Heart right ventricle (tissue), 16 donors: ENCODE results near the gene PARP2. TPM values are rescaled to one million over a fixed set of nuclear protein-coding genes. Genes with fewer than 3 reads are reported as not detected.

Experiments
- ATAC-seq, 8 donors: fragments of 200-7000 bp; cut with Tn5 transposase; one replicate each; pipeline ENCODE4 v1.9.1; 2020; ENCODE audit warnings: mild to moderate bottlenecking in 8 of 8, moderate library complexity in 8 of 8, moderate number of reproducible peaks in 1 of 8
- DNase-seq, 2 donors: peaks; one replicate each; pipeline ENCODE4 v3.0.0-alpha.2; 2020
- H3K27ac ChIP-seq, 10 donors: fragments of 200-600 bp; sonication (generic) in 2 of 10; one replicate each; pipeline versions ENCODE4 v1.5.0 to v1.8.0; 2020 to 2022; ENCODE audit warnings: mild to moderate bottlenecking in 3 of 10
- H3K27me3 ChIP-seq, 7 donors: fragments of 200-600 bp; one replicate each; pipeline ENCODE4 v1.8.0; 2021 to 2022; ENCODE audit warnings: mild to moderate bottlenecking in 2 of 7
- H3K36me3 ChIP-seq, 9 donors: fragments of 200-600 bp; sonication (generic) in 1 of 9; one replicate each; pipeline versions ENCODE4 v1.5.0 to v1.8.0; 2020 to 2022; ENCODE audit warnings: mild to moderate bottlenecking in 2 of 9
- H3K4me1 ChIP-seq, 9 donors: fragments of 200-600 bp; sonication (generic) in 1 of 9; one replicate each; pipeline versions ENCODE4 v1.5.0 to v1.8.0; 2020 to 2022; ENCODE audit warnings: mild to moderate bottlenecking in 4 of 9
- H3K4me3 ChIP-seq, 10 donors: fragments of 200-600 bp; sonication (generic) in 2 of 10; one replicate each; pipeline versions ENCODE4 v1.5.0 to v1.8.0; 2020 to 2022; ENCODE audit warnings: mild to moderate bottlenecking in 7 of 10, moderate library complexity in 2 of 10
- H3K9me3 ChIP-seq, 11 donors: fragments of 200-600 bp in 10 of 11; sonication (generic) in 2 of 11; one replicate each; pipeline versions ENCODE4 v1.5.0 to v1.8.0; 2013 to 2022; ENCODE audit warnings: mild to moderate bottlenecking in 2 of 11, control low read depth in 1 of 11, moderate library complexity in 1 of 11
- CTCF ChIP-seq, 9 donors: fragments of 200-600 bp; sonication (generic) in 2 of 9; IDR thresholded peaks; one replicate each; pipeline versions ENCODE4 v1.5.0 to v1.8.0; 2021 to 2022; ENCODE audit warnings: antibody characterized with exemption in 9 of 9, mild to moderate bottlenecking in 5 of 9, moderate library complexity in 1 of 9
- WGBS, 2 donors: extraction: QIAGEN DNeasy Blood & Tissue Kit; methylation state at CpG; one replicate each; pipeline ENCODE4 v1.1.7; 2013; ENCODE audit warnings: inconsistent platforms in 1 of 2; 5-methylcytosine and 5-hydroxymethylcytosine counted together
- intact Hi-C, 10 donors: fragments of 100-400 bp; cut with DNase I; formaldehyde crosslinking; loops; one replicate each; pipeline versions ENCODE4 v1.11.1 to v1.14.2; 2022
- polyA plus RNA-seq, 2 donors: library from polyadenylated mRNA; stranded (reverse); fragments of 200-250 nt; gene quantifications; one replicate each; pipeline ENCODE4 v1.2.3, GENCODE V29; 2013
- total RNA-seq, 10 donors: library from RNA; stranded (reverse); fragmentation: NEBNext Ultra II Directional in 3 of 10; extraction: Animal tissue kit (Norgen Biotek cat#: 25700) in 3 of 10; gene quantifications; one replicate each; pipeline versions ENCODE4 v1.2.1 to v1.2.4, GENCODE V29; 2021 to 2023
- donor health status: Arrhythmogenic right ventricular cardiomyopathy.
- donor health status: ischemic (EF 13 %, LVEDD 7.1; RV severe dilation, severe dysfunction).
- donor health status: healthy with polysubstance abuse.
- donor health status: DM: no; HTN: yes; CAD: no.
- donor health status: DM: no; HTN: no; CAD: no.
- donor health status: ischemic (EF 25% LVEDD 6.9; RV normal size, moderate dysfunction).
- donor health status: ischemic (EF 25% LVEDD 5.7; RV mildly dilated, moderate dysfunction).
- donor health status: healthy.
- donor health status: DM: yes; HTN: yes; CAD: no.
- donor health status: Ischemic cardiomyopathy.
- donor health status: ischemic (EF 35%, LVEDD 5.7; RV mildly dilated, moderate dysfunction).
- donor health status: nonischemic (EF 11% LVEDD 7.7; RV severe dilation, severe dysfunction).
- donor health status: DM: yes; HTN: yes; CAD: no.
- donor health status: PGD.
- donor health status: ischemic (EF 29% LVEDD 5.4; RV normal size, mild dysfunction).
- donor health status: nonischemic (EF 23%, LVEDD 6.1; RV moderate dilation, normal function).

PARP2 gene
- total and polyA plus RNA-seq, 12 donors: 13.5 to 19.5 (median 16.0) TPM

- H3K36me3 ChIP-seq: peaks cover 0 to 68% (median 24%) of the 10 kb centered on the region in 9 donors
- peaks cover 0 to 36% (median 23%) of the 10 kb centered on the region in 9 donors for H3K4me1 ChIP-seq
- no peaks in the 10 kb centered on the region for H3K9me3 ChIP-seq
- peak in 1 of 2 donors; percentile 46 for DNase-seq
- no peak overlapping the region for H3K4me3 ChIP-seq
- H3K27me3 ChIP-seq: no peaks in the 10 kb centered on the region
- peak in 3 of 8 donors; percentile 54 to 64 (median 55) for ATAC-seq
- WGBS, 2 donors: 46% methylated on average over 8 of the region's 8 CpGs
- peak overlapping the region in 3 of 10 donors; percentile 3 to 47 (median 6) for H3K27ac ChIP-seq
- intact Hi-C loops: loop anchor here in 7 of 10 donors (1.0 to 10.0 kb wide), 9 partner anchors 16 to 360 kb away; partner anchors contain the start of genes PARP2 (in 2 of the 7), ANG (in 1 of the 7) and RNASE4 (in 1 of the 7)
- peak; percentile 57 to 90 (median 81) for TF ChIP-seq CTCF (IDR thresholded peaks at IDR 0.05)
These were observed 16.2 kb upstream of the PARP2 start for GRCh38 chr14:20327005-20327869.

GRCh38 chr14:20328705-20329104, 14.7 kb upstream of the PARP2 start:
- no peak for TF ChIP-seq CTCF (IDR thresholded peaks at IDR 0.05)
- H3K36me3 ChIP-seq: peaks cover 0 to 53% (median 24%) of the 10 kb centered on the region in 9 donors
- 40 to 56% methylated on average over 2 of the region's 2 CpGs for WGBS, 2 donors

GRCh38 chr14:20329355-20329754, 14.1 kb upstream of the PARP2 start:
- H3K9me3 ChIP-seq: no peaks in the 10 kb centered on the region
- peaks cover 0 to 47% (median 19%) of the 10 kb centered on the region in 9 donors for H3K36me3 ChIP-seq
- H3K27ac ChIP-seq: no peak overlapping the region
- TF ChIP-seq CTCF (IDR thresholded peaks at IDR 0.05): no peak
- no peaks in the 10 kb centered on the region for H3K27me3 ChIP-seq
- intact Hi-C loops: loop anchor here in 7 of 10 donors (2.0 to 10.0 kb wide), 8 partner anchors 65 to 358 kb away; partner anchors contain the start of genes ANG (in 1 of the 7) and RNASE4 (in 1 of the 7)
- ATAC-seq (no peak), DNase-seq (no peak)
- WGBS, 2 donors: 43 to 89% methylated on average over 2 of the region's 2 CpGs
- peaks cover 0 to 40% (median 33%) of the 10 kb centered on the region in 9 donors for H3K4me1 ChIP-seq
- H3K4me3 ChIP-seq: no peak overlapping the region

More at GRCh38 chr14:20328705-20329104, 14.7 kb upstream of the PARP2 start:
- Histone ChIP-seq H3K27ac (peak overlapping the region in 1 of 10 donors; percentile 26), H3K4me1 (peaks cover 0 to 39% (median 31%) of the 10 kb centered on the region in 9 donors), H3K27me3 (no peaks in the 10 kb centered on the region), H3K9me3 (no peaks in the 10 kb centered on the region), H3K4me3 (no peak overlapping the region)
- ATAC-seq (no peak), DNase-seq (no peak)
- intact Hi-C loops: loop anchor here in 7 of 10 donors (2.0 to 10.0 kb wide), 8 partner anchors 66 to 359 kb away; partner anchors contain the start of genes ANG (in 1 of the 7) and RNASE4 (in 1 of the 7)

- Histone ChIP-seq H3K27ac (peak overlapping the region in 2 of 10 donors; percentile 80 to 89), H3K9me3 (no peaks in the 10 kb centered on the region), H3K27me3 (no peaks in the 10 kb centered on the region), H3K4me1 (peaks cover 0 to 40% (median 33%) of the 10 kb centered on the region in 9 donors), H3K36me3 (peaks cover 0 to 29% (median 5%) of the 10 kb centered on the region in 9 donors), H3K4me3 (peak overlapping the region in 3 of 10 donors; percentile 3 to 72 (median 68))
- intact Hi-C loops: loop anchor here in 6 of 10 donors (2.0 to 10.0 kb wide), 5 partner anchors 131 to 474 kb away; partner anchors contain the start of genes RNASE4 (in 3 of the 6), ANG (in 2 of the 6), PIP4P1 (in 1 of the 6) and RNASE1 (in 1 of the 6)
- DNase-seq (no peak), ATAC-seq (no peak)
- TF ChIP-seq CTCF (IDR thresholded peaks at IDR 0.05): no peak
- WGBS, 2 donors: 72 to 74% methylated on average over 2 of the region's 2 CpGs
These were observed 12.3 kb upstream of the PARP2 start for GRCh38 chr14:20331053-20331613.
